ENCODE data around the gene DNAJA2.
A peak's percentile ranks its signal among the peaks of the same experiment; 100 is the strongest.

DNAJA2 gene

DNA sequence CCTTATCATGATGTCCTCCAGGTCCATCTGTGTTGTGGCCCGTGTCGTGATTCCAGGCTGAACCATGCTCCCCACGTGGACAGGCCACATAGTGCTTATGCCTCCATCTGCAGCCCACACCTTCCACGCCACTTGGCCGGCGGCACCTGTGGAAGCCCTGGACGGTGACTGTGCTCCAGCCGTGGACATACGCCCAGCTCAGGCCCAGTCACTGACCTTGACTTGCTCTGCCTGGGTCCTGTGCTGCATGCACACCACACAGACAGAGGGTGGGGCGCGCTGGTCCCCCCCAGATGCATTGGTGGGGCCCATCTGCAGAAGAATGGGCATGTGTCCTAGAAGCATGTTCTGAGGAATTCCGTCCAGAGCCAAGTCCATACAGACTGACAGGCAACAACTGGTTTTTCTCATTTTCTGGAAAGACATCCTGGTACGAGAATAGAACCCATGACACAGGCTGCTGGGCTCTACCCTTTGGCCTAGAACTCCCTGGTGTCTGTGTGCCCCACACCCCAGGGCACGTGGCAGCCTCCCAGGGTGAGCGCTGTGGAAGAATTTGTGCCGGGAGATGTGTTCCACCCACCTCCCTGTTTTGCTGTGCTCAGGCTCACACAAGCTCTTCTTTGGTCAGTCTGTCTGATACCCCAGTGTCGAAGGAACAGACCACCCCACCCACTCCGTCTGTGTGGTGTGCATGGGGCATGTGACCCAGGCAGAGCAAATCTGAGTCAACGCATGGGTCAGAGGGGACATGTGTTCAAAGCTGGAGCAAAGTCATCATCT is 49.8 kb downstream of the DNAJA2 start:
- peaks cover 51% of the 10 kb centered on the region for H3K36me3 ChIP-seq (ENCODE audit: control insufficient read depth, low read length)
- no peak overlapping the region for H3K4me2 ChIP-seq (ENCODE audit: low read length)
- no peak overlapping the region for H3K4me3 ChIP-seq (ENCODE audit: low read length)
- H3K79me2 ChIP-seq (ENCODE audit: control insufficient read depth, low read length), result peaks cover 9% of the 10 kb centered on the region; the same call in 1 of the 2 replicates
- TF ChIP-seq, protein P1, sequence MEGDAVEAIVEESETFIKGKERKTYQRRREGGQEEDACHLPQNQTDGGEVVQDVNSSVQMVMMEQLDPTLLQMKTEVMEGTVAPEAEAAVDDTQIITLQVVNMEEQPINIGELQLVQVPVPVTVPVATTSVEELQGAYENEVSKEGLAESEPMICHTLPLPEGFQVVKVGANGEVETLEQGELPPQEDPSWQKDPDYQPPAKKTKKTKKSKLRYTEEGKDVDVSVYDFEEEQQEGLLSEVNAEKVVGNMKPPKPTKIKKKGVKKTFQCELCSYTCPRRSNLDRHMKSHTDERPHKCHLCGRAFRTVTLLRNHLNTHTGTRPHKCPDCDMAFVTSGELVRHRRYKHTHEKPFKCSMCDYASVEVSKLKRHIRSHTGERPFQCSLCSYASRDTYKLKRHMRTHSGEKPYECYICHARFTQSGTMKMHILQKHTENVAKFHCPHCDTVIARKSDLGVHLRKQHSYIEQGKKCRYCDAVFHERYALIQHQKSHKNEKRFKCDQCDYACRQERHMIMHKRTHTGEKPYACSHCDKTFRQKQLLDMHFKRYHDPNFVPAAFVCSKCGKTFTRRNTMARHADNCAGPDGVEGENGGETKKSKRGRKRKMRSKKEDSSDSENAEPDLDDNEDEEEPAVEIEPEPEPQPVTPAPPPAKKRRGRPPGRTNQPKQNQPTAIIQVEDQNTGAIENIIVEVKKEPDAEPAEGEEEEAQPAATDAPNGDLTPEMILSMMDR (IDR thresholded peaks at IDR 0.05; ENCODE audit: low read depth, low read length, poor library complexity, severe bottlenecking), result no peak
- TF ChIP-seq EZH2phosphoT487 (IDR thresholded peaks at IDR 0.05; ENCODE audit: borderline replicate concordance, low read length), result no peak
- H3K4me1 ChIP-seq (ENCODE audit: control insufficient read depth, low read length), result peaks cover 24% of the 10 kb centered on the region
- no peaks in the 10 kb centered on the region for H3K9me3 ChIP-seq (ENCODE audit: control insufficient read depth, insufficient read depth, low read length)
- no peaks in the 10 kb centered on the region for H3F3A ChIP-seq (ENCODE audit: control insufficient read depth, insufficient read depth)
- no peaks in the 10 kb centered on the region for H3K27me3 ChIP-seq (ENCODE audit: control insufficient read depth, low read length)
- no peaks in the 10 kb centered on the region for H3K9me2 ChIP-seq (replicated peaks; ENCODE audit: control insufficient read depth, low read length)
- H3K27ac ChIP-seq (ENCODE audit: low read depth, low read length), result no peak overlapping the region
- H4K20me1 ChIP-seq (ENCODE audit: control insufficient read depth, insufficient read depth, low read depth, low read length), result no peaks in the 10 kb centered on the region

- Histone ChIP-seq H3K36me3 (ENCODE audit: control insufficient read depth, low read length) (peaks cover 44% of the 10 kb centered on the region), H3K27ac (ENCODE audit: low read depth, low read length) (no peak overlapping the region), H3K79me2 (ENCODE audit: control insufficient read depth, low read length) (peaks cover 16% of the 10 kb centered on the region; the same call in 1 of the 2 replicates), H3F3A (ENCODE audit: control insufficient read depth, insufficient read depth) (0 out of 2 replicates have a peak, but pooled peaks cover 4% of the 10 kb centered on the region), H3K27me3 (ENCODE audit: control insufficient read depth, low read length) (no peaks in the 10 kb centered on the region), H3K9me3 (ENCODE audit: control insufficient read depth, insufficient read depth, low read length) (no peaks in the 10 kb centered on the region), H3K4me1 (ENCODE audit: control insufficient read depth, low read length) (peaks cover 38% of the 10 kb centered on the region), H3K4me3 (ENCODE audit: low read length) (no peak overlapping the region), H4K20me1 (ENCODE audit: control insufficient read depth, insufficient read depth, low read depth, low read length) (no peaks in the 10 kb centered on the region), H3K4me2 (ENCODE audit: low read length) (no peak overlapping the region), H3K9me2 (replicated peaks; ENCODE audit: control insufficient read depth, low read length) (no peaks in the 10 kb centered on the region)
- no peak for TF ChIP-seq EZH2phosphoT487 (IDR thresholded peaks at IDR 0.05; ENCODE audit: borderline replicate concordance, low read length)
- TF ChIP-seq, protein P1 (IDR thresholded peaks at IDR 0.05; ENCODE audit: low read depth, low read length, poor library complexity, severe bottlenecking), result no peak
Measured at GRCh38 chr16:46922239-46922638, 51.2 kb downstream of the DNAJA2 start.

- TF ChIP-seq, protein P1 (IDR thresholded peaks at IDR 0.05; ENCODE audit: low read depth, low read length, poor library complexity, severe bottlenecking), result no peak
- no peak for TF ChIP-seq EZH2phosphoT487 (IDR thresholded peaks at IDR 0.05; ENCODE audit: borderline replicate concordance, low read length)
- peaks cover 16% of the 10 kb centered on the region; the same call in 1 of the 2 replicates for H3K79me2 ChIP-seq (ENCODE audit: control insufficient read depth, low read length)
- peaks cover 10% of the 10 kb centered on the region for H3F3A ChIP-seq (ENCODE audit: control insufficient read depth, insufficient read depth)
- no peaks in the 10 kb centered on the region for H3K9me2 ChIP-seq (replicated peaks; ENCODE audit: control insufficient read depth, low read length)
- H3K4me3 ChIP-seq (ENCODE audit: low read length), result no peak overlapping the region
- H3K9me3 ChIP-seq (ENCODE audit: control insufficient read depth, insufficient read depth, low read length), result no peaks in the 10 kb centered on the region
- no peaks in the 10 kb centered on the region for H4K20me1 ChIP-seq (ENCODE audit: control insufficient read depth, insufficient read depth, low read depth, low read length)
- H3K36me3 ChIP-seq (ENCODE audit: control insufficient read depth, low read length), result peaks cover 38% of the 10 kb centered on the region
- H3K4me1 ChIP-seq (ENCODE audit: control insufficient read depth, low read length), result peaks cover 55% of the 10 kb centered on the region
- no peak overlapping the region for H3K27ac ChIP-seq (ENCODE audit: low read depth, low read length)
- H3K4me2 ChIP-seq (ENCODE audit: low read length), result peak overlapping the region; percentile 89
- H3K27me3 ChIP-seq (ENCODE audit: control insufficient read depth, low read length), result no peaks in the 10 kb centered on the region
Measured at GRCh38 chr16:46920402-46921068, 52.9 kb downstream of the DNAJA2 start.

Data from DOHH2 (cell line).